Ovary (tissue), 9 donors: ENCODE results near the gene PAN2. TPM values are rescaled to one million over a fixed set of nuclear protein-coding genes. Genes with fewer than 3 reads are reported as not detected.
"Not testable (repeated sequence)": the region's sequence is repeated elsewhere in the genome, so short reads cannot be mapped to it uniquely, and the experiment has no call there.

Source experiments
- DNase-seq, 5 donors: peaks; one replicate each; pipeline ENCODE4 v3.0.0-alpha.2; 2019 to 2020
- H3K27ac ChIP-seq, 2 donors: fragments of 200-600 bp; one replicate each; pipeline versions ENCODE4 v1.5.1 to v1.8.0; 2019 to 2022
- H3K27me3 ChIP-seq: fragments of 200-600 bp; one replicate; pipeline ENCODE4 v1.8.0; 2022
- H3K36me3 ChIP-seq: fragments of 200-600 bp; sonication (generic); one replicate; pipeline ENCODE4 v1.5.1; 2019
- H3K4me1 ChIP-seq: one replicate; pipeline ENCODE4 v1.8.1; 2013; ENCODE audit warnings: mild to moderate bottlenecking, moderate library complexity; ENCODE audit not compliant: insufficient read depth
- H3K4me3 ChIP-seq: fragments of 200-600 bp; sonication (generic); one replicate; pipeline ENCODE4 v1.5.1; 2017
- H3K9me3 ChIP-seq, 2 donors: fragments of 200-600 bp in 1 of 2; sonication (generic) in 1 of 2; one replicate each; pipeline versions ENCODE4 v1.5.1 to v1.8.1; 2013 to 2019; ENCODE audit warnings: mild to moderate bottlenecking in 1 of 2, moderate library complexity in 1 of 2
- CTCF ChIP-seq, 3 donors: fragments of 450-650 bp in 2 of 3; fragments of 200-600 bp in 1 of 3; IDR thresholded peaks; one replicate each; pipeline versions ENCODE4 v1.5.1 to v1.8.0; 2016 to 2022; ENCODE audit warnings: antibody characterized with exemption in 3 of 3, mild to moderate bottlenecking in 1 of 3
- EP300 ChIP-seq: sonication (generic); formaldehyde crosslinking; IDR thresholded peaks from one replicate; pipeline ENCODE4 v1.6.1; 2017; ENCODE audit warnings: antibody characterized with exemption
- POLR2A ChIP-seq: fragments of 450-650 bp; IDR thresholded peaks from one replicate; pipeline ENCODE4 v1.6.1; 2017; ENCODE audit warnings: antibody characterized with exemption, mild to moderate bottlenecking, moderate library complexity
- WGBS, 3 donors: extraction: QIAGEN DNeasy Blood & Tissue Kit in 1 of 3; methylation state at CpG; one replicate each; pipeline versions ENCODE4 v1.1.5 to v1.1.7; 2013 to 2017; 5-methylcytosine and 5-hydroxymethylcytosine counted together
- intact Hi-C, 4 donors: fragments of 100-400 bp; cut with DNase I; formaldehyde crosslinking; loops; one replicate each; pipeline versions ENCODE4 v1.11.0 to v1.15.1; 2022 to 2023
- polyA plus RNA-seq, 2 donors: library from polyadenylated mRNA; stranded (reverse); fragments of 200-250 nt in 1 of 2; fragments of 350-450 nt in 1 of 2; fragmentation: Illumina TruSeq in 1 of 2; extraction: RNeasy Lipid Tissue Mini Kit (QIAGEN cat#74804) in 1 of 2; gene quantifications; one replicate each; pipeline ENCODE4 v1.2.3, GENCODE V29; 2013 to 2014
- total RNA-seq, 7 donors: library from RNA; depleted of rRNA in 2 of 7; stranded (reverse); fragments of >200 nt in 2 of 7; fragmentation: NEBNext Ultra II Directional in 3 of 7; extraction: Animal tissue kit (Norgen Biotek cat#: 25700) in 3 of 7; gene quantifications; one replicate each; pipeline versions ENCODE4 v1.1.0 to v1.2.4, GENCODE V29; 2016 to 2023
- donor health status: DM: no; HTN: no; CAD: no; lungs with moderate emphysema.
- donor health status: DM: no; HTN: no; CAD: no.
- donor health status: Bipolar disorder and iron deficiency.
- donor health status: DM: yes; HTN: yes; CAD: no.
- donor health status: DM: no; HTN: no; CAD: no.
- donor health status: DM: yes; HTN: yes; CAD: no.

PAN2 gene
- total and polyA plus RNA-seq, 9 donors = 41.0 to 103 (median 70.0) TPM

GRCh38 chr12:56346675-56347074 lies 12.9 kb upstream of the PAN2 start:
- intact Hi-C loops = no loop called here
- Histone ChIP-seq H3K27me3 (no peaks in the 10 kb centered on the region), H3K36me3 (no peaks in the 10 kb centered on the region), H3K4me3 (no peak overlapping the region), H3K4me1 (no peaks in the 10 kb centered on the region), H3K9me3 (no peaks in the 10 kb centered on the region), H3K27ac (no peak overlapping the region)
- no peak for TF ChIP-seq CTCF (IDR thresholded peaks at IDR 0.05)
- no peak for TF ChIP-seq EP300
- TF ChIP-seq POLR2A = no peak
- 74 to 82% (median 75%) methylated on average over 7 of the region's 7 CpGs for WGBS, 3 donors
- DNase-seq = no peak

- DNase-seq, intact Hi-C loops, H3K4me3 ChIP-seq, H3K27ac ChIP-seq, H3K27me3 ChIP-seq, H3K9me3 ChIP-seq, H3K36me3 ChIP-seq, H3K4me1 ChIP-seq: not testable (repeated sequence)
- 85 to 100% (median 95%) methylated on average over 2 of the region's 2 CpGs for WGBS, 3 donors
Observed at GRCh38 chr12:56342290-56342689, 8.5 kb upstream of the PAN2 start.

GRCh38 chr12:56341616-56342015 lies 7.8 kb upstream of the PAN2 start:
- intact Hi-C loops = no loop called here
- H3K4me1 ChIP-seq = no peaks in the 10 kb centered on the region
- TF ChIP-seq POLR2A (no peak), CTCF (IDR thresholded peaks at IDR 0.05) (no peak), EP300 (no peak)
- H3K36me3 ChIP-seq = no peaks in the 10 kb centered on the region
- WGBS, 3 donors = 3 to 24% (median 11%) methylated on average over 1 of the region's 1 CpG
- H3K9me3 ChIP-seq = no peaks in the 10 kb centered on the region
- DNase-seq = no peak
- no peaks in the 10 kb centered on the region for H3K27me3 ChIP-seq
- no peak overlapping the region for H3K27ac ChIP-seq
- no peak overlapping the region for H3K4me3 ChIP-seq

- Histone ChIP-seq H3K4me3 (no peak overlapping the region), H3K4me1 (no peaks in the 10 kb centered on the region), H3K27me3 (no peaks in the 10 kb centered on the region), H3K36me3 (no peaks in the 10 kb centered on the region), H3K9me3 (no peaks in the 10 kb centered on the region), H3K27ac (no peak overlapping the region)
- no peak for DNase-seq
- TF ChIP-seq POLR2A (no peak), CTCF (IDR thresholded peaks at IDR 0.05) (no peak), EP300 (no peak)
- 66 to 75% (median 71%) methylated on average over 1 of the region's 1 CpG for WGBS, 3 donors
- intact Hi-C loops = loop anchor here in 1 of 4 donors (10.0 kb wide), 1 partner anchor 126 kb away; the partner anchor contains the start of gene SPRYD4
Observed at GRCh38 chr12:56339158-56339422, 5.3 kb upstream of the PAN2 start.

GRCh38 chr12:56338308-56339157 lies 4.7 kb upstream of the PAN2 start, which contains the start of gene IL23A:
TSS of gene IL23A (plus strand) at chr12:56338884. CDS start at chr12:56339045, 161 bp downstream.
- Histone ChIP-seq H3K27me3 (no peaks in the 10 kb centered on the region), H3K4me1 (no peaks in the 10 kb centered on the region), H3K4me3 (no peak within 1 kb of the TSS), H3K9me3 (no peaks in the 10 kb centered on the region), H3K36me3 (no peaks in the 10 kb centered on the region), H3K27ac (no peak within 1 kb of the TSS)
- intact Hi-C loops = loop anchor here in 1 of 4 donors (10.0 kb wide), 1 partner anchor 126 kb away; the partner anchor contains the start of gene SPRYD4
- TF ChIP-seq EP300 = no peak
- TF ChIP-seq CTCF (IDR thresholded peaks at IDR 0.05) = no peak
- no peak for TF ChIP-seq POLR2A
- DNase-seq = no peak
- 31 to 36% (median 36%) methylated on average over 9 of the region's 9 CpGs for WGBS, 3 donors
